Neutrophil (primary cell): ENCODE results near the gene OR52B6.

Experiments used
- H3K27ac ChIP-seq: fragments of 200-600 bp; sonication (generic); 2 replicates; pipeline ENCODE4 v1.5.1; 2016; ENCODE audit warnings: mild to moderate bottlenecking, moderate library complexity
- H3K27me3 ChIP-seq: fragments of 200-600 bp; sonication (generic); 2 replicates; pipeline ENCODE4 v1.6.0; 2016; ENCODE audit warnings: mild to moderate bottlenecking
- H3K36me3 ChIP-seq: fragments of 200-600 bp; sonication (generic); 2 replicates; pipeline ENCODE4 v1.5.1; 2017
- H3K4me1 ChIP-seq, 2 experiments: fragments of 200-600 bp in 1 of 2; sonication (generic) in 1 of 2; 1 replicate in 1 of 2; 2 replicates in 1 of 2; pipeline versions ENCODE4 v1.5.1 to v1.6.1; 2013 to 2016; ENCODE audit warnings: low read depth in 1 of 2, low read length in 1 of 2, mild to moderate bottlenecking in 1 of 2, moderate library complexity in 1 of 2; ENCODE audit not compliant: control insufficient read depth in 1 of 2, insufficient read depth in 1 of 2
- H3K4me3 ChIP-seq, 2 experiments: fragments of 200-600 bp in 1 of 2; sonication (generic) in 1 of 2; 1 replicate in 1 of 2; 2 replicates in 1 of 2; pipeline ENCODE4 v1.5.1; 2013 to 2016; ENCODE audit warnings: low read depth in 1 of 2, low read length in 1 of 2, mild to moderate bottlenecking in 1 of 2, moderate library complexity in 1 of 2
- H3K9me3 ChIP-seq: fragments of 200-600 bp; sonication (generic); 2 replicates; pipeline ENCODE4 v1.5.1; 2016
- TF ChIP-seq, protein P1 (sequence below): fragments of 200-600 bp; sonication (generic); IDR thresholded peaks from 2 replicates; pipeline ENCODE4 v1.5.1; 2016; ENCODE audit warnings: antibody characterized with exemption

OR52B6 gene

DNA sequence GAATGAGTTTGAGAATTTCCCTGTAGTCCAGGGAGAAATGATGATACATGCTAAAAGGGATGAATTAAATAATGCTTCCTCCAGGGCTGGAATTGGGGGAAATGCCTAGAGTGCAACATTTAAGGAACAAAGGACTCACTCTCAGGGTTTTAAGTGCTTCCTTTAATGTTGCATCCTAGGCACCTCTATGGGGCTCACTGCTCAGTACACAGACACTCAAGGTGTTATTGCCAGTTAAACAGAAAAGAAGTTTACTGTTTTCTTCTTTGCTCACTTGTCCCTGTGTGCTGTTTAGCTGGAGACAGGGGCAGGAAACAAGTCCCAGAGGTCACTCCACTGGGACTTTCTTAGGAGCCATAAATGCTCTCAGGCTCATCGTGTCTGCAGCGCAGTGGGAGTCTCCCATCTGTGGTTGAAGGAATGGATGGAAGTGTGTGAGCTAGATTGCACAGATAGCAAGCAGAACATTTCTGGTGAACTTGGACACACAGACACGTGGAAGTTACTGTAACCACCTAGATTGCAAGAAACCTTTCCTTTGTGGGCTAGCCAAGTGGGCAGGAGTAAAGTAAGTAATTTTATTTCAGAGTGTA is 24.0 kb upstream of the OR52B6 start:
- TF ChIP-seq, protein P1, sequence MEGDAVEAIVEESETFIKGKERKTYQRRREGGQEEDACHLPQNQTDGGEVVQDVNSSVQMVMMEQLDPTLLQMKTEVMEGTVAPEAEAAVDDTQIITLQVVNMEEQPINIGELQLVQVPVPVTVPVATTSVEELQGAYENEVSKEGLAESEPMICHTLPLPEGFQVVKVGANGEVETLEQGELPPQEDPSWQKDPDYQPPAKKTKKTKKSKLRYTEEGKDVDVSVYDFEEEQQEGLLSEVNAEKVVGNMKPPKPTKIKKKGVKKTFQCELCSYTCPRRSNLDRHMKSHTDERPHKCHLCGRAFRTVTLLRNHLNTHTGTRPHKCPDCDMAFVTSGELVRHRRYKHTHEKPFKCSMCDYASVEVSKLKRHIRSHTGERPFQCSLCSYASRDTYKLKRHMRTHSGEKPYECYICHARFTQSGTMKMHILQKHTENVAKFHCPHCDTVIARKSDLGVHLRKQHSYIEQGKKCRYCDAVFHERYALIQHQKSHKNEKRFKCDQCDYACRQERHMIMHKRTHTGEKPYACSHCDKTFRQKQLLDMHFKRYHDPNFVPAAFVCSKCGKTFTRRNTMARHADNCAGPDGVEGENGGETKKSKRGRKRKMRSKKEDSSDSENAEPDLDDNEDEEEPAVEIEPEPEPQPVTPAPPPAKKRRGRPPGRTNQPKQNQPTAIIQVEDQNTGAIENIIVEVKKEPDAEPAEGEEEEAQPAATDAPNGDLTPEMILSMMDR: no peak

DNA sequence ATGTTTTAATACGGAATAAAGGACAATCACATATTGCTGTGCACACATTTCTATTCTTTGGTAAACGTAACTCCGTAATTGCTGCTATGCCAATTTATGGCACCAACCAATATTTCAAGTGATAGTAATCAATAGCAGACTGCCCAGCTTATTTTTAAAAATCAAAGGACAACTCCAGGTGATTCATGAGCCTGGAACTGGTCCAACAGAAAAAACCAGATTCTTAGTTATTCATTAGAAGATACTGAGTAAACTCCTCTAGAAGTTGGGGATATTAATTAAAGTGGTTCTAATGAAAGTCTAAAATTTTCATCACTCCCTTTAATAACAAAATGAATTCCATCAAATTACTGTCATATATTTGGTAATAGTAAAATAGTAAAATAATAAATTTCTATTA is 22.9 kb upstream of the OR52B6 start:
- Histone ChIP-seq H3K9me3 (no peaks in the 10 kb centered on the region), H3K27me3 (no peaks in the 10 kb centered on the region), H3K4me1 (no peaks in the 10 kb centered on the region), H3K27ac (no peak overlapping the region), H3K36me3 (no peaks in the 10 kb centered on the region), H3K4me3 (no peak overlapping the region)
- TF ChIP-seq, protein P1: no peak

More for the DNA sequence above, 24.0 kb upstream of the OR52B6 start:
- Histone ChIP-seq H3K9me3 (no peaks in the 10 kb centered on the region), H3K4me1 (no peaks in the 10 kb centered on the region), H3K27ac (no peak overlapping the region), H3K27me3 (no peaks in the 10 kb centered on the region), H3K4me3 (no peak overlapping the region), H3K36me3 (no peaks in the 10 kb centered on the region)

DNA sequence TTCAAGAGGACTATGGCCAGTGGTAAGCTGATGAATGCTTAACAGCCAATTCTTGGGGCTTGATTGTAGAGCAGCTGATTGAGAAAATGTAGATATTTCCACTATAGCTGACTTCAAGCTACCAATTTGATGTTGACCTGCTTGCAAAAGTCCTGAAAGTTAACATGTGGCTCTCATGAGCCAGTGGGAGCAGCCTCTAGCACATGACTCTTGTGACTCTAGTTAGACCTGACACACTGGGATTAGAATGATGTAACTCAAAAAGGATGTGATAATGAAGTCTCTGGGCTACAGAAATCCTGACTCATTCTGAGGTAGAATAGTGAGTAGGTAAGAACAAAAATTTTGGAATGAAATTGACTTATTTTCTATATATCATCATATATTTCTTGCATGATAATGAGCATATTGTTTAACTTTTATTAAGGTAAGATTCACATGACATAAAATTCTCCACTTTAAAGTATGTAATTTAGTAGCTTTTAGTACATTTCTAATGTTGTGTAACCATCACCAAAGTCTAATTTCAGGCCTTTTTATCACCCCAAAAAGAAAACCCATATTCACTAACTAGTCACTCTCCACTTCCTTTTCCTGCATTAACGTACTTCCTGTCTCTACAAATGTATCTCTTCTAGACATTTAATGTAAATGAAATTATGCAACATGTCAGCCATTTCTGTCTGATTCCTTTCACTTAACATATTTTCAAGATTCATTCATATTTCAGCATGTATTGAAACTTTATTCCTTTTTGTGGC is 16.2 kb upstream of the OR52B6 start:
- TF ChIP-seq, protein P1: no peak

DNA sequence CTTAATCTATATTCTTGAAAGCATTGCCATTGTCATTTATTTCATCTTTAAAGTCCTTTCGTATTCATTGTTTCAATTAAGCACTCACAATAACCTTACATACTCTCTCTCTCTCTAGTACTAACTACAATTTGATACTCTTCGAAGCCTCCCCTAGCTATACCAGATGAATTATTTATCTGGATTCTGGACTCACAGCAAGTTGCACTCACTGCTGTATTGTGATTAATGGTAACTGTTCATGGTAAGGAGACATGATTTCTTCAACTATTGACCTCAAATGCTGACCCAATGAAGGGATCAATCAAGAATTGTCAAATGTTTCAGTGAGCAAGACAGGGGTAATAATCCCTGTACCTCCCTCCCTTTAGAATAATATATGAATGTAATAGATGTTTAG is 6.0 kb upstream of the OR52B6 start:
- Histone ChIP-seq H3K9me3 (no peaks in the 10 kb centered on the region), H3K4me3 (no peak overlapping the region), H3K36me3 (no peaks in the 10 kb centered on the region), H3K27me3 (no peaks in the 10 kb centered on the region), H3K4me1 (no peaks in the 10 kb centered on the region), H3K27ac (no peak overlapping the region)
- TF ChIP-seq, protein P1: no peak

More for the DNA sequence above, 16.2 kb upstream of the OR52B6 start:
- H3K9me3 ChIP-seq: no peaks in the 10 kb centered on the region
- no peaks in the 10 kb centered on the region for H3K4me1 ChIP-seq
- no peaks in the 10 kb centered on the region for H3K27me3 ChIP-seq
- no peak overlapping the region for H3K4me3 ChIP-seq
- no peak overlapping the region for H3K27ac ChIP-seq
- H3K36me3 ChIP-seq: no peaks in the 10 kb centered on the region

DNA sequence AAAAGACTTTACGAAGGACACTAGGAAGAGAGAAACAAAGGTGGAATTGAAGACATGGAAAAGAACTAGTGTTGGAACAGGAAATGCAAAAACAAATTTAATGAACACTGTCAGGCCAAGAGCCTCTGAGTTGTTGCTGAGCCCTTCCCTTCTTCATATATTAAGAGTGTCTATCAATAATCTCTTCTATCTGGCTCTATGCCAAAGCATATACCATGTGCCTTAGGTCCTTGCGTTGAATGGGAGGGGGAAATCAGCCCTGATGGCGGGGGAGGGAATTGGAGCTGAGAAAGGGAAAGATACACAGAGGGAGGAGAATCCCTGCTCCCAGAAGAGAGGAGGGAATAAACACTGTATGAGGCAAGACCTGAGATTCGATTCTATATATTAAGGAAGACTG is 5.5 kb upstream of the OR52B6 start:
- H3K4me3 ChIP-seq: no peak overlapping the region
- H3K27ac ChIP-seq: no peak overlapping the region
- H3K9me3 ChIP-seq: no peaks in the 10 kb centered on the region
- H3K36me3 ChIP-seq: no peaks in the 10 kb centered on the region
- H3K4me1 ChIP-seq: no peaks in the 10 kb centered on the region
- H3K27me3 ChIP-seq: no peaks in the 10 kb centered on the region
- TF ChIP-seq, protein P1: no peak
